GM11168 (cell line): ENCODE results near the gene ZNF888.

Experiments used
- in situ Hi-C: fragments of 300-500 bp; cut with MboI; formaldehyde crosslinking; loops from one replicate; pipeline ENCODE4 v1.12.0; 2022; ENCODE audit warnings: low sequenced_read_pairs; ENCODE audit not compliant: unreplicated experiment

The ZNF888 gene

GRCh38 chr19:52922841-52923777 lies at the start of gene ZNF888:
Gene ZNF888, minus strand, starts transcription at chr19:52923428. Its CDS starts 5,555 bp downstream, at chr19:52917873.
- in situ Hi-C loops: no loop called here

DNA sequence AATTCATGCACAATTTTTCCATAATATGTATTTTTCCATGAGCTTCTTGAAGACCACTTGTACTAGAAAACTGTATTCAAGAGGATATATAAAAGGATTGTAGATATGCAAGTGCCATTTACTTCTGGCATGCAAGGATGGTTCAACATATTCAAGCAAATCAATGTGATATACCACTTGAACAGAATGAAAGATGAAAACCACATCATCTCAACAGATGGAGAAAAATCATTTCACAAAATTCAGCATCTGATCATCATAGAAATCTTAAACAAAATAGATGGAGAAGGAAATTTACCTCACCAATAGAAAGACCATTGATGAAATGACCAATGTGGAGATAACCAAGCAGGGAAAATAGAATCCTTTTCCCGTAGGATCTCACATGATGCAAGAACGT lies 44.5 kb upstream of the ZNF888 start:
- in situ Hi-C loops: no loop called here

- in situ Hi-C loops: no loop called here
These were observed 40.0 kb upstream of the ZNF888 start for GRCh38 chr19:52963247-52963618.

- in situ Hi-C loops: no loop called here
These were observed 39.4 kb upstream of the ZNF888 start, which contains the start of gene ZNF816 for GRCh38 chr19:52962394-52963246. Gene ZNF816, minus strand, starts transcription at chr19:52962881. Its CDS starts 6,792 bp downstream, at chr19:52956089.

GRCh38 chr19:52961981-52962380 lies 38.8 kb upstream of the ZNF888 start:
- in situ Hi-C loops: no loop called here

DNA sequence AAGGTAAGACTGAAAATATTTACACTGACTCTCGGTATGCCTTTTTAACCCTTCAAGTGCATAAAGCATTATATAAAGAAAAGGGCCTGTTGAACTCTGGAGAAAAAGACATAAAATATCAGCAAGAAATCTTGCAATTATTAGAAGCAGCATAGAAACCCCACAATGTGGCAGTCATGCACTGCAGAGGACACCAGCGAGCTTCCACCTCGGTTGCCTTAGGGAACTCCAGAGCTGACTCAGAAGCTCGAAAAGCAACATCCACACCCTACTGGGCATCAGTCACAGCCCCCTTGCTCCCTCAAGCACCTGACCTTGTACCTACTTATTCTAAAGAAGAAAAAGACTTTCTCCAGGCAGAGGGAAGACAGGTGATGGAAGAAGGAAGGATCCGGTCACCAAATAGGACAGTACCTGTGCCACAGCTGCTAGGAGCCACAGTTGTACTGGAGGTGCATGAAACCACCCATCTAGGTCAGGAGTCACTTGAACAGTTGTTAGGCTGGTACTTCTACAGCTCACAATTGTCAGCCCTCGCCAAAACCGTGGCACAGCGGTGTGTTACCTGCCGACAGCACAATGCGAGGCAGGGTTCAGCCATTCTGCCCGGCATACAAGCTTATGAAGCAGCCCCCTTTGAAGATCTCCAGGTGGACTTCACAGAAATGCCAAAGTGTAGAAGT lies 36.5 kb upstream of the ZNF888 start:
- in situ Hi-C loops: no loop called here

DNA sequence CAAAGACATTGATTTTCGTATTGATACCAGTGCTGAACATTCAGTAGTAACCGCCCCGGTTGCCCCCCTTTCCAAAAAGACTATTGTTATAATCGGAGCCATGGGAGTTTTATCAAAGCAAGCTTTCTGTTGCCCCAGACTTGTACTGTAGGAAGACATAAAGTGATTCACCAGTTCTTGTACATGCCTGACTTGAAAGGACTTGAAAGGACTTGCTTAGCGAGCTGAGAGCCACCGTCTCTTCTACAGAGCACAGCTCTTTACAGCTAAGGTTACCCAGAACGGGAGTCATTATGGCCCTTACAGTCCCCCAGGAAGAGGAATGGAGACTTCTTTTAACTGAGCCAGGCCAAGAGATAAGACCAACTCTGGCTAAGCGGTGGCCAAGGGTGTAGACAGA lies 34.4 kb upstream of the ZNF888 start:
- in situ Hi-C loops: no loop called here

DNA sequence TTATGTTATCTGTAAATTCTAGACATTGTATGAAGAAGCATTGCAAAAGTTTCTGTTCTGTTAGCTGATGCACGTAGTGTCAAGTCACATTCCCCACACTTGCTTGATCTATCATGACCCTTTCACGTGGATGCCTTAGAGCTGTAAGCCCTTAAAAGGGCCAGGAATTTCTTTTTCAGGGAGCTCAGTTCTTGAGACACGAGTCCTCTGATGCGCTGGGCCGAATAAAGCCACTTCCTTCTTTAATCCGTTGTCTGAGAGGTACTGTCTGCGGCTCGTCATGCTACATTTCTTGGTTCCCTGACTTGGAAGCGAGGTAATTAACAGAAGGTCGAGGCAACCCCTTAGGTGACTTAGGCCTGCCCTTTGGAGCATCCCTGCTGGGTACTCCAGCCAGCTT lies 33.7 kb upstream of the ZNF888 start:
- in situ Hi-C loops: no loop called here

DNA sequence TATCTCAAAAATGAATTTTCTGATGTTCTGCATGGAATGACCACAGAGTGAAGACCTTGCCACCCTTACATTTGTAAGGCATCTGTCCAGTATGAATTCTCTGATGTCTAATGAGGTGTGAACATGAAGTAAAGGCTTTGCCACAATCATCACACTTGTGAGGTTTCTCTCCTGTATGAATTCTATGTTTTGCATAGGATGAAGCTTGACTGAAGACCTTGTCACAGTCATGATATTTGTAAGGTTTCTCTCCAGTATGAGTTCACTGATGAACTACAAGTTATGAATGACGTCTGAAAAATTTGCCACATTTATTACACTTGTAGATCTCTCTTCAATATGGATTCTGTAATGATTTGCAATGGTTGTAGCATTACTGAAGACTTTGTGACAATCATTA lies 26.2 kb upstream of the ZNF888 start:
- in situ Hi-C loops: no loop called here

DNA sequence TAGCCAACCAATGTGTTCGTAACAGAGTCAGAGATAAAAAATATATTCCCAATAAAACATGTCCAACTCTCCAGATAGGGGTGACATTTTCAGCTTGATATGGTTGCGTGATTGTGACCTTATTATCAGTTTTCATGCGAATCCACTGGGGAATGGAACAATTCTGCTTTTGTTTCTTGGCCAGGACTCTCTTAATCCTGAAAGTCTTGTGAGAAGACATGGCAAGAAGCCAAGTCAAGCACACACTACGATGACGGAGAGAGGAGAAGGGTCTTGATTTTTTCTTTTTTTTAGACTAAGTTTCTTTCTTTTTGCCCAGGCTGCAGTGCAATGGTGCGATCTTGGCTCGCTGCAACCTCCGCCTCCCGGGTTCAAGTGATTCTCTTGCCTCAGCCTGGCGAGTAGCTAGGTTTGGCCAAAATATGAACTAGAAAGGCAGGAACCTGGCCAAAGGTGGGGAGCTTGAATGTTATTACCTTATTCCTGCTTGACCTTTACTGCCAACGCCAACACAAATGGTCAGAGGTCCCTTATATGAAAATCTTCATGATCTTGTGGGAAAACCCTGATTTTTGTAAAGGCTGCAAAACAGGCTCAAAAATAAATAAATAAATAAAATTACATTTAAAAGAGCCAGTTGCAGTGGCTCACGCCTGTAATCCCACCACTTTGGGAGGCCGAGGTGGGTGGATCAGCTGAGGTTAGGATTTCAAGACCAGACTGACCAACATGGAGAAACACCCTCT lies 25.0 kb upstream of the ZNF888 start:
- in situ Hi-C loops: no loop called here

DNA sequence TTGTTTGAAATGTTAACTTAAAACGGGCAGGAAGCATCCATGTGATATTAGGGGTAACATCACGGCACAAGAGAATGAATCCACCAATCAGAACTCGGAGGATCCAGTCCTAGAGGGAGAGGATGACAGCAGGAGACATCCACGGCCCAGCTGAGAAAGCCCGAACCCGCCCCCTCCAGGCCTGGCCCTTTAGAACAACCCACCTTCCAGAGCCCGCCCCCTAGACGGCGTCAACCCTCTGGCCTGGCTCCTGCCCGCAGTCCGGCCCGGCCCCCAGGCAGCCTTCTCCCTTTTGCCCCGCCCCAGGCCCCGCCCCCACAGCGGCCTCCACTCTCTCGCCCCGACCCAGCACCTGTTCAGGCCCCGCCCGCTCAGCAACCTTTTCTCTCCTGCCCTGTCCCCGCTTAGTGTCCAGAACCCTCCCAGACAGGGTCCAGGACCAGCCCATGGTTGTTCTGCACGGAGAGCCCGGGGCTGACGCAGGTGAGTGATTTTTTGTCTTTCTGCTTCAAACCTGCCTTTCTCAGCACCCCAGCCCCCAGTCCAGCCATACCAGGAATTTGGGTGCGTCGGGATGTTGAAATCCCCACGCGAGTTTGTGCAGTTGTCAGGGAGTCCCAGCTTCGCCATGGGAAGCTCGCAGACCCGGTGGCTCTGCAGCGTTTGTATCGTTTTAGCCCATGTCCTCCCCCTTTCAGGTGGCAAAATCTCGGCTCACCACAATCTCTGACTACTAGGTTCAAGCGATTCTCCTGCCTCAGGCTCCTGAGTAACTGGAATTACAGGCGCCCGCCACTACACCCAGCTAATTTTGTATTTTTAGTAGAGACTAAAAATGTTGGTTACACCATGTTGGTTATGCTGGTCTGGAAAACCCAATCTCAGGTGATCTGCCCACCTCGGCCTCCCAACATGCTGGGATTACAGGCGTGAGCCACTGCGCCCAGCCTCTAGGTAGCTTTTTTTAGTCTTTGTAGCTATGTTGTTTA lies 23.4 kb upstream of the ZNF888 start:
- in situ Hi-C loops: no loop called here

DNA sequence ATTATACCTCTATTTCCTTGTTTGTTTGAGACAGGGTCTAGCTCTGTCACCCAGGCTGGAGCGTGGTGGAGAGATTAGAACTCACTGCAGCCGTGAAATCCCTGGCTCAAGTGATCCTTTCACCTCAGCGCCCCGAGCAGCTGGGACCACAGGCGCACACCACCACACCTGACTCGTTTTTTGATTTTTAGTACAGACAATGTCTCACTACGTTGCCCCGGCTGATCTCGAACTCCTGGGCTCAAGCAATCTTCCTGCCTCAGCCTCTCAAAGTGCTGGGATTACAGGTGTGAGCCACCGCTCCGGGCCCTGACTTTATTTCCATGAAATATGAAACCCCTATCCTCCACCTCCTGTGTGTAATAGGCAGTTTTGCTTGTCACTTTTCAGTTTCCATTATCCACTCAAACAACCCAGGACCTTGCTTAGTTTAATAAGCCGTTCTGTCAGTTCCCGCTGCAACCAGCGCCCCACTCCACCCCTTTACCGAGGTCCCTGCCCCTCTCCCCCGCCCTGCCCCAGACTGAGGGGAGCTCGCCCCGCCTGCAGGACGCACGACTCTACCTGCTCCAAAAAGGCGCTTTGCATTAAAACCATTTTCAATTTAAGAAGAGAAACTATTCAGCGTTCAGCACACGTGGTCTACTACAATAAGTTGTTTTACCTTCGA lies 22.6 kb upstream of the ZNF888 start:
- in situ Hi-C loops: no loop called here

- in situ Hi-C loops: loop anchor here (5.0 kb wide), 1 partner anchor 88 kb away; the partner anchor contains the start of gene ZNF468
These were observed 21.7 kb upstream of the ZNF888 start for GRCh38 chr19:52944703-52945493.

DNA sequence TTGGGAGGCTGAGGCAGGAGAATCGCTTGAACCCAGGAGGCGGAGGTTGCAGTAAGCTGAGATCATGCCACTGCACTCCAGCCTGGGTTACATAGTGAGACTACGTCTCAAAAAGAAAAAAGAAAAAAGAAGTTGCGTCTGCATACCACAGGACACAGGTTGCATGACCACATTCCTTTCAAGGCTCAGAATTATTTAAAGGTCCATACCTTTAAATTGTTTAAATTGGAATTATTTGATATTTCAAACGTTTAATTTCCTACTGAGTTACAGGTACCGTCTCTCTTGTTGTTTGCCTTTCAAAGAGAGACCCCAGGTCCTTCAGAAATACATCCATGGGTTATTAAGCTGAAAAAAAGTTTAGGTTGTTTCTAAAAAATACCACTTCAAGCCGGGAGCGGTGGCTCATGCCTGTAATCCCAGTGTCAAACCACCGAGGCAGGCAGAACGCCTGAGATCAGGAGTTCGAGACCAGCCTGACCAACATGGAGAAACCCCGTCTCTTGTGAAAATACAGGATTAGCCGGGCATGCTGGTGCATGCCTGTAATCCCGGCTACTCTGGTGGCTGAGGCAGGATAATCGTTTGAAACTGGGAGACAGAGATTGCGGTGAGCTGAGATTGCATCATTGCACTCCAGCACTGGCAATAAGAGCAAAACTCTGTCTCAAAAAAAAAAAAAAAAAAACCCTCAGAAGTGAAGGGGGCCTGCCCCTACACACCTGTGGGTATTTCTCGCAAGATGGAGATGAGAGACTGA lies 20.8 kb upstream of the ZNF888 start:
- in situ Hi-C loops: loop anchor here (5.0 kb wide), 1 partner anchor 87 kb away; the partner anchor contains the start of gene ZNF468

DNA sequence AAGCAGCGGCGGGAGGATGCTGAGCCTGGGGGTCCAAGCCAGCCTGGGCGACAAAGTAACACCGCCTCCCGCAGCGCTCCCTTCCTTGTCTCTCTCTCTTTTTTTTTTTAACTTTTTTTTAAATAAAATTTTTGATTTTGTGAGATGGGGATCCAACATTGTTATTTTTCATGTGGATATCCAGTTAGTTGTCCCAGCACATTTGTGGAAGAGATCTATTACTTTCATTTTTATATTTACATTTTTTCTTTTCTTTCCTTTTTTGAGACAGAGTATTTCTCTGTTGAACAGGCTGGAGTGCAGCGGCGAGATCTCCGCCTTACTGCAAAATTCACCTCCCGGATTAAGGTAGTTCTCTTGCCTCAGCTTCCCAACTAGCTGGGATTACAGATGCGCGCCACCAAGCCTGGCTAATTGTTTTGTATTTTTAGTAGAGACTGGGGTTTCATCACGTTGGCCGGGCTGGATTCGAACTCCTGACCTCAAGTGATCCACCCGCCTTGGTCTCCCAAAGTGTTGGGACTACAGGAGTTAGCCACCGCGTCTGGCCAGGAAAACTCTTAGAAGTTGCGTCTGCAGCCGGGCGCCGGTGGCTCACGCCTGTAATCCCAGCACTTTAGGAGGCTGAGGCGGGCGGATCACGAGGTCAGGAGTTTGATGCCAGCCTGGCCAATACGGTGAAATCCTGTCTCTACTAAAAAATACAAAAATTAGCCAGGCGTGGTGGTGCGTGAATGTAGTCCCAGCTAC lies 20.1 kb upstream of the ZNF888 start:
- in situ Hi-C loops: loop anchor here (5.0 kb wide), 1 partner anchor 86 kb away; the partner anchor contains the start of gene ZNF468
